ENCODE data around the gene PCYOX1L. TPM values are rescaled to one million over a fixed set of nuclear protein-coding genes. Genes with fewer than 3 reads are reported as not detected.

Gene PCYOX1L
- total RNA-seq, 1 donor from 2014 or later, result 11.9 TPM

- Histone ChIP-seq H3K36me3 (ENCODE audit: control insufficient read depth, insufficient read depth, low read length) (no peaks in the 10 kb centered on the region), H3K4me3 (ENCODE audit: low read depth, low read length) (no peak overlapping the region), H3K27me3 (ENCODE audit: control insufficient read depth, insufficient read depth, low read length) (no peaks in the 10 kb centered on the region)
- TF ChIP-seq, protein P1, sequence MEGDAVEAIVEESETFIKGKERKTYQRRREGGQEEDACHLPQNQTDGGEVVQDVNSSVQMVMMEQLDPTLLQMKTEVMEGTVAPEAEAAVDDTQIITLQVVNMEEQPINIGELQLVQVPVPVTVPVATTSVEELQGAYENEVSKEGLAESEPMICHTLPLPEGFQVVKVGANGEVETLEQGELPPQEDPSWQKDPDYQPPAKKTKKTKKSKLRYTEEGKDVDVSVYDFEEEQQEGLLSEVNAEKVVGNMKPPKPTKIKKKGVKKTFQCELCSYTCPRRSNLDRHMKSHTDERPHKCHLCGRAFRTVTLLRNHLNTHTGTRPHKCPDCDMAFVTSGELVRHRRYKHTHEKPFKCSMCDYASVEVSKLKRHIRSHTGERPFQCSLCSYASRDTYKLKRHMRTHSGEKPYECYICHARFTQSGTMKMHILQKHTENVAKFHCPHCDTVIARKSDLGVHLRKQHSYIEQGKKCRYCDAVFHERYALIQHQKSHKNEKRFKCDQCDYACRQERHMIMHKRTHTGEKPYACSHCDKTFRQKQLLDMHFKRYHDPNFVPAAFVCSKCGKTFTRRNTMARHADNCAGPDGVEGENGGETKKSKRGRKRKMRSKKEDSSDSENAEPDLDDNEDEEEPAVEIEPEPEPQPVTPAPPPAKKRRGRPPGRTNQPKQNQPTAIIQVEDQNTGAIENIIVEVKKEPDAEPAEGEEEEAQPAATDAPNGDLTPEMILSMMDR (IDR thresholded peaks at IDR 0.05; ENCODE audit: insufficient read depth, low read length, poor library complexity, severe bottlenecking), result no peak
- DNase-seq (ENCODE audit: low read depth), result no peak
Observed at GRCh38 chr5:149356391-149356790, 1.5 kb upstream of the PCYOX1L start.

DNA sequence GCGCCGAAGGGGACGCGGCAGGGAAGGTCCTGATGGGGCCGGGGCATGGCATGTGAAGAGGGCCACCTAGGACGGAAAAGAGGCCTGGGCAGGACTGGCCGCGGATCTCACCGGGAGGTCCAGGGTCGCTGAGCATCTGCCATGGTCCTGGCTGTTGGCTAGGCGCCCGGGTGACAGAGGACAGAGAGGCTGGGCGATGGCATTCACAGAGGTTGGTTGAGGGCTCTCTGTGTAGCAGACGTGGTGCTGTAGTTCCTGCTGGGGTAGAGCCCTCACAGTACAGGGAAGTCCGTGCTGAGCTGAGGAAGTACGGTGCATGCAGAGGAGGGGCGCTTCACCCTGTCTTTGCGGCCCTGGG lies 427 bp downstream of the PCYOX1L start:
- Histone ChIP-seq H3K4me3 (ENCODE audit: low read depth, low read length) (peak overlapping the region; percentile 73), H3K27me3 (ENCODE audit: control insufficient read depth, insufficient read depth, low read length) (no peaks in the 10 kb centered on the region), H3K36me3 (ENCODE audit: control insufficient read depth, insufficient read depth, low read length) (no peaks in the 10 kb centered on the region)
- TF ChIP-seq, protein P1 (IDR thresholded peaks at IDR 0.05; ENCODE audit: insufficient read depth, low read length, poor library complexity, severe bottlenecking), result no peak
- DNase-seq (ENCODE audit: low read depth), result no peak

GRCh38 chr5:149358868-149359495 lies 1.1 kb downstream of the PCYOX1L start:
- Histone ChIP-seq H3K4me3 (ENCODE audit: low read depth, low read length) (no peak overlapping the region), H3K36me3 (ENCODE audit: control insufficient read depth, insufficient read depth, low read length) (no peaks in the 10 kb centered on the region), H3K27me3 (ENCODE audit: control insufficient read depth, insufficient read depth, low read length) (no peaks in the 10 kb centered on the region)
- no peak for DNase-seq (ENCODE audit: low read depth)
- TF ChIP-seq, protein P1 (IDR thresholded peaks at IDR 0.05; ENCODE audit: insufficient read depth, low read length, poor library complexity, severe bottlenecking), result no peak

DNA sequence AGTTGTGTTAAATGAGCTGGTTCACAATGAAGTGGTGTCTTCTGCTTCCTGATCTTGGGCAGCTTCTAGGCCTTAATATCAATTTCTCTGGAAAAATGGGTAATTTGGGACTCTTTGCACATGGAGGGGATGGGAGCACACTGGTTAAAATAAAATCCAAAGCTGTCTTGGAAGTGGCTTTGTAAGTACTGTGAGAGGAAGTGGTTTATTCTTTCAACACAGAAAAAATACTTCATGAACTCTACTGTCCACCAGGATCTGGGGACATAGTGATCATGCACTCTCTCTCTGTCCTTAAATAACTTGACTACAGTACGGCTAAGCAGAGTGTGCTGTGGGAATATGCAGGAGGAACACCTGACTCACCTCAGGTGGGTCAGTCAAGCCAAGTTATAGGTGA lies 2.4 kb downstream of the PCYOX1L start:
- Histone ChIP-seq H3K4me3 (ENCODE audit: low read depth, low read length) (no peak overlapping the region), H3K27me3 (ENCODE audit: control insufficient read depth, insufficient read depth, low read length) (no peaks in the 10 kb centered on the region), H3K36me3 (ENCODE audit: control insufficient read depth, insufficient read depth, low read length) (no peaks in the 10 kb centered on the region)
- TF ChIP-seq, protein P1 (IDR thresholded peaks at IDR 0.05; ENCODE audit: insufficient read depth, low read length, poor library complexity, severe bottlenecking), result no peak
- no peak for DNase-seq (ENCODE audit: low read depth)

DNA sequence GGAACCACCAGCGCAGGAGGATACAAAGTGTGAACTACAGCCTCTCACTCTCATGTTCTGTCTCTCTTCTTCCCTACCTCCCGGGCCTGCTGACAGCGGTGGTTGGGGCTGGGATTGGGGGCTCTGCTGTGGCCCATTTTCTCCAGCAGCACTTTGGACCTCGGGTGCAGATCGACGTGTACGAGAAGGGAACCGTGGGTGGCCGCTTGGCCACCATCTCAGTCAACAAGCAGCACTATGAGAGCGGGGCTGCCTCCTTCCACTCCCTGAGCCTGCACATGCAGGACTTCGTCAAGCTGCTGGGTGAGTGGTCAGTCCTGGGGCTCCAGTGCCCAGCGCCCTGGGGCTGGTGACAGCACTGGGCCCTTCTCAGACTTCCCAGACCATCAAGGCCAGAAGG lies 4.7 kb downstream of the PCYOX1L start:
- DNase-seq (ENCODE audit: low read depth), result no peak
- TF ChIP-seq, protein P1 (IDR thresholded peaks at IDR 0.05; ENCODE audit: insufficient read depth, low read length, poor library complexity, severe bottlenecking), result no peak
- H3K4me3 ChIP-seq (ENCODE audit: low read depth, low read length), result no peak overlapping the region
- H3K27me3 ChIP-seq (ENCODE audit: control insufficient read depth, insufficient read depth, low read length), result no peaks in the 10 kb centered on the region
- H3K36me3 ChIP-seq (ENCODE audit: control insufficient read depth, insufficient read depth, low read length), result no peaks in the 10 kb centered on the region

DNA sequence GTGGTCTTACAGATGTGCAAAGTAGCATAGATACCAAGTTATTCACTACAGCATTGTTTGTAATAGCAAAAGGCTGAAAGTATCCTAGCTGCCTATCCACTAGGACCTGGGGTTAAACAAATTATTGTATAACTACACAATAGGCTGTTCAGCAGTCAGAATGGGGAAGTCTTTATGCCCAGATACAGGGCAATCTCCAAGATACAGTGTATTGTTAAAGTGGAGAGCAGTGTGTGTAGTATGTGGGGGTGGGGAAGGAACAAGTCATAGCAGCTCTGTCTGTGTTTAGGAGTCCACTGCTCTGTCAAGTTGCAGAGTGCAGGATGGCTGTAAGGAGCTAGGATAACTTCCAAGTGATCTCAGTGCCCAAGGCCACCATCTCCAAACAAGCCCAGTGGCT lies 5.5 kb downstream of the PCYOX1L start:
- Histone ChIP-seq H3K27me3 (ENCODE audit: control insufficient read depth, insufficient read depth, low read length) (no peaks in the 10 kb centered on the region), H3K36me3 (ENCODE audit: control insufficient read depth, insufficient read depth, low read length) (no peaks in the 10 kb centered on the region), H3K4me3 (ENCODE audit: low read depth, low read length) (no peak overlapping the region)
- TF ChIP-seq, protein P1 (IDR thresholded peaks at IDR 0.05; ENCODE audit: insufficient read depth, low read length, poor library complexity, severe bottlenecking), result no peak
- DNase-seq (ENCODE audit: low read depth), result no peak
